ENCODE data around the gene SLC44A1. TPM values are rescaled to one million over a fixed set of nuclear protein-coding genes. Genes with fewer than 3 reads are reported as not detected.

SLC44A1 gene
- total and polyA plus RNA-seq, 2 experiments from 2014 or later, result 30.4 to 52.6 TPM

DNA sequence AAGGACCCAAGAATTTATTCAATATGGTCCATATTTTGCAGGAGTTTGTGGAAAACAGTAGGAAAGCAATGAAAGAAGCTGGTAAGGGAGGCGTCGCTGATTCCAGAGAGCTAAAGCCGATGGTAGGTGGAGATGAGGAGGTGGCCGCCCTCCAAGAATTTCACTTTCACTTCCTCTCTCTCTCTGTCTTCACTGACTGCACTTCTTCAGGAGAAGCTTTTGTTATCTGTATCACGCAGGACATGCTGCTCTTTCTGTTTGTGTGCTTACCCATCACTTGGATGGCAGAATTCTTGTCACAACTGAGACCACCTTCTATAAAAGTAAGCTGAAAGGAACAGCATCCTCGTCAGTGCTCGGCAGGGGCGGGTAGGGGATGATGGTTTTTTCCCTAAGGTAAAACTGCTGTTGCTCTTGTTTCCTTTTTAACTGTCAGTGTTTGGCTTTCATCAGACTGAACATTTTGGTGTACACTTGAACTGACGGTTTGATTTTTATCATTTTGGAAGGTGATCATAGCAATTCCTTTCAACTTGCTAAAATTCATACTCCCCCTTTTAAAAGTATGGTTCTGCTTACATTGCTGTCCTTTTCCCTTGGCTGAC, 141.0 kb downstream of the SLC44A1 start:
- H3F3A ChIP-seq (ENCODE audit: insufficient read depth), result no peaks in the 10 kb centered on the region

DNA sequence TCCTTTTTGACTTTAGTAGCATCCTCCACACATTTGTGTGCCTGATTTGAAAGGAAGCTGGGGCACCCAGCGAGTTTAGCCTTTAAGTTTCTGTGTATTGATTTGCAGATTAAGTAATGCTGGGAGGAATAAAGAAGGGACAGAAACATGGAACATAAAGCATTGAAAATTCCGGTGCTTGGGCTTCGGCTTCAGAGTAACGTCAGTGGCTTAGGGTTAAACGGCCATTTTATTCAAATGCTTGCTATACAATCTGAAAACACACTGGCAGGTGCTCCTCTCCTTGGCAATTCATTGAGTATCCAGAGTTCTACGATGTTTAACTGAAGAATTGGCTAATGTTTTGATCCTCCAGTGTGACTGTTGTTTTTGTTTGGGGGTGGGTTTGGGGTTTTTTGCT, 145.3 kb downstream of the SLC44A1 start:
- Histone ChIP-seq H3K9me3 (ENCODE audit: low read depth) (no peaks in the 10 kb centered on the region), H2AFZ (no peak overlapping the region), H3K27ac (no peak overlapping the region), H4K20me1 (ENCODE audit: insufficient read depth) (no peaks in the 10 kb centered on the region), H3K27me3 (replicated peaks; ENCODE audit: insufficient read depth) (no peaks in the 10 kb centered on the region), H3K79me2 (ENCODE audit: insufficient read depth) (no peaks in the 10 kb centered on the region), H3K4me3 (no peak overlapping the region), H3K4me1 (ENCODE audit: insufficient read depth) (no peaks in the 10 kb centered on the region), H3K4me2 (ENCODE audit: unreplicated experiment) (no peak overlapping the region), H3K9me2 (ENCODE audit: insufficient read depth) (no peaks in the 10 kb centered on the region), H3K9ac (no peak overlapping the region), H3K36me3 (ENCODE audit: low read depth) (0 out of 2 replicates have a peak, but pooled peaks cover 8% of the 10 kb centered on the region), H3F3A (ENCODE audit: insufficient read depth) (no peaks in the 10 kb centered on the region)
- DNase-seq, result no peak
- 79 to 81% methylated on average over 6 of the region's 6 CpGs for WGBS, 2 experiments (ENCODE audit: low coverage in 1 of 2, low lambda C conversion rate in 2 of 2, missing lambda C conversion rate in 2 of 2)
- no peak for TF ChIP-seq EZH2 (IDR thresholded peaks at IDR 0.05; ENCODE audit: insufficient read depth, poor library complexity, severe bottlenecking)
- TF ChIP-seq EZH2phosphoT487 (IDR thresholded peaks at IDR 0.05; ENCODE audit: insufficient read depth, low read depth), result no peak
- in situ Hi-C loops (cut with MboI), result no loop called here

More for the DNA sequence above, 141.0 kb downstream of the SLC44A1 start:
- no peak overlapping the region for H3K27ac ChIP-seq
- H3K79me2 ChIP-seq (ENCODE audit: insufficient read depth), result no peaks in the 10 kb centered on the region
- TF ChIP-seq EZH2 (IDR thresholded peaks at IDR 0.05; ENCODE audit: insufficient read depth, poor library complexity, severe bottlenecking), result no peak
- no peak for TF ChIP-seq EZH2phosphoT487 (IDR thresholded peaks at IDR 0.05; ENCODE audit: insufficient read depth, low read depth)
- H3K4me1 ChIP-seq (ENCODE audit: insufficient read depth), result no peaks in the 10 kb centered on the region
- H3K9ac ChIP-seq, result no peak overlapping the region
- no peak overlapping the region for H3K4me3 ChIP-seq
- H3K4me2 ChIP-seq (ENCODE audit: unreplicated experiment), result no peak overlapping the region
- no peaks in the 10 kb centered on the region for H3K27me3 ChIP-seq (replicated peaks; ENCODE audit: insufficient read depth)
- H4K20me1 ChIP-seq (ENCODE audit: insufficient read depth), result no peaks in the 10 kb centered on the region
- WGBS, 2 experiments (ENCODE audit: low coverage in 1 of 2, low lambda C conversion rate in 2 of 2, missing lambda C conversion rate in 2 of 2), result 91% methylated on average over 9 of the region's 9 CpGs
- no peak overlapping the region for H2AFZ ChIP-seq
- no peak for DNase-seq
- H3K9me3 ChIP-seq (ENCODE audit: low read depth), result no peaks in the 10 kb centered on the region
- H3K9me2 ChIP-seq (ENCODE audit: insufficient read depth), result no peaks in the 10 kb centered on the region
- in situ Hi-C loops (cut with MboI), result no loop called here
- 0 out of 2 replicates have a peak, but pooled peaks cover 8% of the 10 kb centered on the region for H3K36me3 ChIP-seq (ENCODE audit: low read depth)

DNA sequence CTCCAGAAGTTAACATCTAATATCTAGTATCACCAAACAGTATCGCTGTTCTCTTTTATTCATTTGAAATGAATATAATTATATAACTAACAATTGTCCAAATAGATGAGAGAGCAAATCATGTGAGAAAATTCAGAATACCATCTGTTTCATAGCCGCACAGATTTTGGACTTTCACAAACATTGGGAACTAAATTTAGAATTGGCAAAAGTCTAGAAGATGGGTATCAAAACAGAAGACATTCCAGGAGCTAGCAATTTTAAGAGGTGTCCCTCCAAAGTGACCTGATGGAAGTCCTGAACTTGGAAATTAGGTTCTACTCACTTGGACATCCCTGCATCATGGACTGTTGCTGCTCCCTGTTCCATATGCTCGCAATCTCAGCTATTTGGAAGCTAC, 146.4 kb downstream of the SLC44A1 start:
- H2AFZ ChIP-seq, result no peak overlapping the region

DNA sequence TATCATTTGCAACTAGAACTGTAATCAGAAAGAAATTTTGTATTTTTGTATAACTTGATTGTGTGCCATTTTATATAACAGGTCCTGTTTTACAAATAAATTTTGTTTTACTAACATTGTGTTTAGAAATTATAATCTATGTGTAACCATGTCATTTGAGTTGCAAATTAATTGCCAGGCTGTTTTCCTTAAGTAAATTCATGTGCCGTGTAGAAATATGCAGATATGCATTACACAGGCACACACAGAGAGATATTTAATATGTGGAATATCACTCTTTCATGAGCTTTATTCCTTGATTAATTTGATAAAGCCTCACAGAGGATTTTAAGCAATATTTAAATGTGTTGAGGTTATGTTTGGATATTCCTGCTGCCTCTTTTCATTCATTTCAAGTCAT, 146.8 kb downstream of the SLC44A1 start:
- no peak overlapping the region for H3K9ac ChIP-seq
- no peak for DNase-seq
- H2AFZ ChIP-seq, result no peak overlapping the region
- no peaks in the 10 kb centered on the region for H3K9me2 ChIP-seq (ENCODE audit: insufficient read depth)
- H3K79me2 ChIP-seq (ENCODE audit: insufficient read depth), result no peaks in the 10 kb centered on the region
- H3K9me3 ChIP-seq (ENCODE audit: low read depth), result no peaks in the 10 kb centered on the region
- TF ChIP-seq EZH2phosphoT487 (IDR thresholded peaks at IDR 0.05; ENCODE audit: insufficient read depth, low read depth) (no peak), EZH2 (IDR thresholded peaks at IDR 0.05; ENCODE audit: insufficient read depth, poor library complexity, severe bottlenecking) (no peak)
- no peak overlapping the region for H3K4me3 ChIP-seq
- no peak overlapping the region for H3K27ac ChIP-seq
- H3K27me3 ChIP-seq (replicated peaks; ENCODE audit: insufficient read depth), result no peaks in the 10 kb centered on the region
- H3K36me3 ChIP-seq (ENCODE audit: low read depth), result 0 out of 2 replicates have a peak, but pooled peaks cover 8% of the 10 kb centered on the region
- in situ Hi-C loops (cut with MboI), result no loop called here
- no peak overlapping the region for H3K4me2 ChIP-seq (ENCODE audit: unreplicated experiment)
- no peaks in the 10 kb centered on the region for H3F3A ChIP-seq (ENCODE audit: insufficient read depth)
- H4K20me1 ChIP-seq (ENCODE audit: insufficient read depth), result no peaks in the 10 kb centered on the region
- 100% methylated on average over 1 of the region's 1 CpG for WGBS, 2 experiments (ENCODE audit: low coverage in 1 of 2, low lambda C conversion rate in 2 of 2, missing lambda C conversion rate in 2 of 2)
- H3K4me1 ChIP-seq (ENCODE audit: insufficient read depth), result no peaks in the 10 kb centered on the region

More for the DNA sequence above, 146.4 kb downstream of the SLC44A1 start:
- Histone ChIP-seq H3K4me1 (ENCODE audit: insufficient read depth) (no peaks in the 10 kb centered on the region), H3K27ac (no peak overlapping the region), H3K9ac (no peak overlapping the region), H3K4me2 (ENCODE audit: unreplicated experiment) (no peak overlapping the region), H3K27me3 (replicated peaks; ENCODE audit: insufficient read depth) (no peaks in the 10 kb centered on the region), H3K36me3 (ENCODE audit: low read depth) (0 out of 2 replicates have a peak, but pooled peaks cover 8% of the 10 kb centered on the region), H4K20me1 (ENCODE audit: insufficient read depth) (no peaks in the 10 kb centered on the region), H3K9me2 (ENCODE audit: insufficient read depth) (no peaks in the 10 kb centered on the region), H3K79me2 (ENCODE audit: insufficient read depth) (no peaks in the 10 kb centered on the region), H3F3A (ENCODE audit: insufficient read depth) (no peaks in the 10 kb centered on the region), H3K9me3 (ENCODE audit: low read depth) (no peaks in the 10 kb centered on the region), H3K4me3 (no peak overlapping the region)
- 99% methylated on average over 3 of the region's 3 CpGs for WGBS, 2 experiments (ENCODE audit: low coverage in 1 of 2, low lambda C conversion rate in 2 of 2, missing lambda C conversion rate in 2 of 2)
- no peak for DNase-seq
- in situ Hi-C loops (cut with MboI), result no loop called here
- TF ChIP-seq EZH2 (IDR thresholded peaks at IDR 0.05; ENCODE audit: insufficient read depth, poor library complexity, severe bottlenecking) (no peak), EZH2phosphoT487 (IDR thresholded peaks at IDR 0.05; ENCODE audit: insufficient read depth, low read depth) (no peak)

Measured in GM23248 (cell line).